SW480 (cell line): Measurements from ENCODE around the gene FBXL13.
A peak's percentile ranks its signal among the peaks of the same experiment; 100 is the strongest.
"Not testable (repeated sequence)": the region's sequence is repeated elsewhere in the genome, so short reads cannot be mapped to it uniquely, and the experiment has no call there.

ENCODE experiments used
- DNase-seq: peaks from one replicate; pipeline ENCODE4 v3.0.0-alpha.2; 2016; ENCODE audit warnings: low spot score

FBXL13 gene

DNA sequence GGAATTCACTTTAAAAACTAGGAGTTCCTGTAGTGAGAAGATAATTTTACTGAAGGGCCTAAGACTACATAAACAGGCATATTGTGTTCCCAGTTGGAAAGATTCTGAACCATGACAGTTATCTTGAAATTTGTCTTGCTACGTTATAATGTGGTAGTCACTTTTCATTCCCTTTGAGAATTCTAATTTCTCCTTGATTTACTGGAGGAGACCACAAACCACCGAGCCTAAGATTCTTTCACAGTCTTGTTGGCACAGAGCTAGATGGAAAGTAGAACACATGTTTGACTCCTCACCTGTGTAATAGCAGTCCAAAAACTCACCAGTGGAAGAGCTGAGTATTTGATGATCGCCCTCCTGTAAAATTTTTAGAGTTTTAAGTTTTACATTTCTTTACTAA, 5.2 kb upstream of the FBXL13 start:
- no peak for DNase-seq

DNA sequence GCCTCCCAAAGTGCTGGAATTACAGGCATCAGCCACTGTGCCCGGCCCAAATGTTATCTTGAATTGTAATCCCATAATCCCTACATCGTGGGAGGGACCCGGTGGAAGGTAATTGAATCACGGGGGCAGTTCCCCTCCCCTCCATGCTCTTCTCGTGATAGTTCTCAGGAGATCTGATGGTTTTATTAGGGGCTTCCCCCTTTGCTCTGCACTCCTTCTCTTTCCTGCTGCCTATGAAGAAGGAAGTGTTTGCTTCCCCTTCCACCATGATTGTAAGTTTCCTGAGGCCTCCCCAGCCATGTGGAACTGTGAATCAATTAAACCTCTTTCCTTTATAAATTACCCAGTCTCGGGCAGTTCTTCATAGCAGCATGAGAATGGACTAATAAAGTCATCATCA, 3.6 kb upstream of the FBXL13 start:
- not testable (repeated sequence) for DNase-seq

DNA sequence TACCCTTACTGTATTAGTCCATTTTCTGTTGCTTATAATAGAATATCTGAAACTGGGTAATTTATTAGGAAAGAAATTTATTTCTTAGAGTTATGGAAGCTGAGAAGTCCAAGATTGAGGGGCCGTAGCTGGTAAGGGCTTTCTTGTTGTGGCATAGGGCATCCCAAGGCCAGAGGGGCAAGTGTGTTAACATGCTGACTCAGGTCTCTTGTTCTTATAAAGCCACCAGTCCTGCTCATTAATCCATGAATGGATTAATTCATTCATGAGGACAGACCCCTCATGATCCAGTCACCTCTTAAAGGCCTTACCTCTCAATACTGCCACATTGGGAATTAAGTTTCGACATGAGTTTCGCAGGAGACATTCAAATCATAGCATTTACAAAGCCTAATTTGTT, 2.7 kb upstream of the FBXL13 start:
- no peak for DNase-seq

DNA sequence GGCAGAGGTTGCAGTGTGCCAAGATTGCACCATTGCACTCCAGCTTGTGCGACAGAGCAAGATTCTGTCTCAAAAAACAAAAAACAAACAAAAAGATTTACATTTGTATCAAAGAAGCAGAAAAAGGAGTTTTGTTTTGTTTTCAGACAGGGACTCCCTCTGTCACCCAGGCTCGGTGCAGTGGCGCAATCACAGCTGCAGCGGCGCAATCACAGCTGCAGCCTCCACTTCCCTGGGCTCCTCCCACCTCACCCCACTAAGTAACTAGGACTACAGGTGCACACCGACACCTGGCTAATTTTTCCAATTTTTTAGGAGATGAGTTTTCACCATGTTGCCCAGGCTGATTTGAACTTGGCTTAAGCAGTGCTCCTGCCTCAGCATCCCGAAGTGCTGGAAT, 2.2 kb upstream of the FBXL13 start:
- DNase-seq, result no peak

DNA sequence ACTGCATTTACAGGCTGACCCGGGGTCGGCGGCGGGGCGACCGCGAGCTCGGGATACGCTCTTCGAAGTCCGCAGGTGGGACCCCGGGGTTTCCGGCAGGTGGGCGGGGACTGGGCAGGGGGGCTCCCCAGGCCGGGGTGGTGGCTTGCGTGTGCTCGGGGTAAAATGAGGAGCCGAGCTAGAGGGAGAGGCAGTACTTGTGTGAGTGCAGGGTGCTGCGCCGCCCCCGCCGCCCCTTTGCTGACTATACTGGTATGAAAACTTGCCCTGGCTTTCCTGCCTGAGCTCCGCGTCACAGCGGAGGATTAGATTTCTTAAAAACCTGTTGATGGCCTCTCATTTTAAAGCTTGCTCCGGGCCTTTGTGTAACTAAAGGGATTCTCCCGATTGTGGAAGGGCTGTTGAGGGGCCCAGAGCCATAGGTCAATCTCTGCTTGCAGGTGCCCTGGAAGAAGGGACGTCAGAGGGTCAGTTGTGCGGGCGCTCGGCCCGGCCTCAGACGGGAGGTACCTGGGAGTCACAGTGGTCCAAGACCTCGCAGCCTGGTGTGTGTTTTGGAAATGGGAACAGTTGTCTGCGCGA, 832 bp upstream of the FBXL13 start:
- DNase-seq, result peak; percentile 83

DNA sequence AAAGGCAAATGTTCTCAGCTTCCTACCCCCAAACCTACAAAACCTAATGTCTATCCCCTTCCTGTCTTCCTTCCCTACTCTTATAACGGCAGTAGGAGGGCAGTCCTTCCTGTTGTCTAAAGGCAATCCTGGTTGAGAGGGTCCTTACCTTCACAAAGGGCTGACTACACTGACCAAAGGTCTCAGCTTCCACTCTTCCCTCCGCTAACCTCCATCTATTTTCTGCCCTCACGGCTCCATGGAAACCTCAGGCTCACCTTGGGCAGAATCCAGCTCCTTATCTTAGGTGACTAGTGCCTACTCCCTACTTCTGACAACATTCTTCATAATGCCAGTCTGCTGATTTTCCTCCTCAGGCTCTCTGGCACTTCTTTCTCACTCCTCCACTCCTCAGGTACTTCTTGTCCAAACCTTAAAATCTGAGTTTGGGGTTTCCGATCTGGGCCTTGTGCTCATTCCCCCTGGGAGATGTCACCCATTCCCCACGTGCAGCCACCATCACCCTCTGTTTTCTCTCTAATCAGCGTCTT, 542 bp downstream of the FBXL13 start:
- peak; percentile 31 for DNase-seq

DNA sequence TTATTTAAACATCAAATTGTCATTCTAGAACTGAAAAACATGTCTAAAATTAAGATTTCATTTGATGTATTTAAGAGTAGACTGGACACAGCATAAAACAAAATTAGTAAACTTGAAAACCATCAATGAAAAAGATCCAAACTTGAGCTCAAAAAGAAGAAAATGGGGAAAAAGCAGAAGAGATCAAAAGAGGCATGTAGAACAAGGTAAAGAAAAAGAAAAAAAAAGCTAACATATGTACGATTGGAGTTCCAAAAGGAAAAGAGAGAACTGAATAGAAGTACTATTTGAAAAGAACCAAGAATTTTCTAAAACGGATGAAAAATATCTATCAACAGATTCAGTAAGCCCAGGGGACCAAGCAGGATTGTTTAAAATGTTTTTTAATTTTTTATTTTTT, 3.6 kb downstream of the FBXL13 start:
- no peak for DNase-seq

DNA sequence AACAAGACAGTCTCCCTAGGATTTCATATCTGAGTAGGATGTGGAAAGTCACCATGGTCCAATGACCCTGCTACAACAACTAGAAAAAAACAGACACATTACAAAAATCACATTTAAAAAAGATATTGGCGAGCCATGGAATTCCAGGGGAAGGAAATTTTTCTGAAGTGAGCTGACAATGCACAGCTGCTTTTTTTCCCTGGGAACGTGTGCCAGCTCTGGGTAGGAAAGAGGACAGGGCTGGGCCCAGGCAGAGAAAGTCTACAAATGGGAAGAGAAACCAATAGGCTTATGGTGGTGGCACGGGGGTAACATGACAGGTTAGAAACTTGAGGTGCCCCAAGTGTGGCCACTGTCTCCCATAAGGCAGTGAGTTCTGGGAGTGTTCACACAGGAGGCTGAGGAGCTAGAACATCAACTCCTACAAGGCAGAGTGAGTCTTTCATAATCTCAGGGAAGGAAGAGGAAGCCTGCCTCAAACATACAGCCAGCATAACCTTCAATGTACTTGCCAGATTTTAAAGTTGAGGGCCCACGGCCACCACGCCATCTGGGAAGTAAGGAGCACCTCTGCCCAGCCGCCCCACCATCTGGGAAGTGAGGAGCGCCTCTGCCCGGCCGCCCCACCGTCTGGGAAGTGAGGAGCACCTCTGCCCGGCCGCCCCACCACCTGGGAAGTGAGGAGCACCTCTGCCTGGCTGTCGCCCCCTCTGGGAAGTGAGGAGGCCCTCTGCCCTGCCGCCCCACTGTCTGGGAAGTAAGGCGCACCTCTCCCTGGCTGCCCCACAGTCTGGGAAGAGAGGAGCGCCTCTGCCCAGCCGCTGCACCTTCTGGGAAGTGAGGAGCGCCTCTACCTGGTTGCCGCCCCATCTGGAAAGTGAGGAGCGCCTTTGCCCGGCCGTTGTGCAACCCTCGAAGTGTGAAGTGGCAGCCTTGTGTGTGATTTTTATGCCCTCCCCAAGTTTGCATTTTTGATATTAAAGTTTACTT, 5.9 kb downstream of the FBXL13 start:
- DNase-seq, result no peak

DNA sequence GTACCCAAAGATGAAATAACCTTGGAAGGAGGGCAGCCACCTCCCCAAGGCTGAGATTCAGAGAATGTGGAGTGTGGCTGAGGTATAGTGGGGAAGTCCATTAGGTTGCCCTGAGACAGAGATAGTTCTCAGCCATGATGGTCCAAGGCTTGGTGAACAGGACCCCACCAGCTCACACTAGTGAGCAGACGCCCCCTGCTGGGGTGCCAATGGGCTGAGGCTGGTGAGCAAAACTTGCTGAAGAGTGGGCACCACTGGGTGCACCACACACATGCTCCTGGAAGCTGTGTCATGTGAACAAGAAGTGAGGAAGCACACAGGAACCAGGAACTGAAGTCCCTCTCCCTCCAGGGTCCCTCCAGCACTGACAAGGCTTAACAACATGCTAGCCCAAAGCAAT, 8.9 kb downstream of the FBXL13 start:
- DNase-seq, result peak; percentile 62

DNA sequence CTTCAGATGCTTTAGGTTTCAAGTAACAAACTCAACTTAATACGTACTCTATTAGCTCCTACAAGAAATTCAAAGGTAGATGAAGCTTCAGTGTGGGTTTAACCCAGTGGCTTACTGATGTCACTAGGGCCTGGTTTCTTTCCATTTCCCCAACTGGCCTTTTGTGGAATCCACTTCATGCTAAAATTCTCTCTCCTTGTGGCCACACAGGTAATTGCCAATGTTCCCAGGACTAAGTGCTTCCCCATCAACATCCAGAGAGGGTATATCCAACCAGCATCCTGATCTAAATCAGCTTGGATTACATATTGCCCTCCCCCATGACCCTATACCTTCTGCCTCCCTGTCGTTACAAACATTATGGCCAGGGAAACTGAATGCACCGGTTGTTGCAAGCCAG, 10.7 kb downstream of the FBXL13 start:
- no peak for DNase-seq

DNA sequence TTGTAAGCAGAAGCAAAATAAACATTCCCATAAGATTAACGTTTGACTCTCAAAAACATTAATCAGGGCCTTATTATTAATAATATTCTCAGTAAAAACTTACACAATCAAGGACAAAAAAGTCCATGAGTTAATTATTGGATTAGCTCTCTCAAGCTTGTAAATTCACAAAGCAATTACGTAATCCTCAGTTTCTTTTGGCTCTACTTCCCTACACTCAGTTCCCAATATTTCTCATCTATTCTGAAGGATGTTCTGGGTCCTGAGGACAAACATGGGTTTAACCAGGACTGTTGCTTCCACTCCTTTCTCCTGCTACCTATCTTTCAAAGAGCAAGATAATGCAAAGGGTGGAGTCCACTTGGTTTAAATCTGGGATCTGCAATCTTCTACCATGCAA, 15.1 kb downstream of the FBXL13 start:
- DNase-seq, result no peak

DNA sequence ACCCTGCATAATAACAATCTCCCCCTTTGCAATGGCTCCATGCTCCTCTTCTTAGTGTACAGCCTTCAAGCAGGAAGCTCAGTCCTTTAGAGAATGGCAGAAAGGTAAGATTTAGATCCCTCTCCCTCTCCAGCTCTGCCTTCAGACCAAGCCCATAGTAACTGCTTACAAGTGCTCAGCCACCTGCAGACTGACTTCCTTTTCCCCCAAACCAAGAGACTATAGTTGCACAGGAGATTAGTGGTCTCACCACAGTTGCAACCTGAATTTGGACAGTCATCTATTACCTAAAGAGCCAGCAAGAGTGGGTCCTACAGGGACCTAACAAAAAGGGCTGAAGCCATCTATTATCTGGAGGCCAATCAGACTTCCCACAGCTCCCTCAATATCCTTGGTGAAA, 16.5 kb downstream of the FBXL13 start:
- DNase-seq, result no peak

DNA sequence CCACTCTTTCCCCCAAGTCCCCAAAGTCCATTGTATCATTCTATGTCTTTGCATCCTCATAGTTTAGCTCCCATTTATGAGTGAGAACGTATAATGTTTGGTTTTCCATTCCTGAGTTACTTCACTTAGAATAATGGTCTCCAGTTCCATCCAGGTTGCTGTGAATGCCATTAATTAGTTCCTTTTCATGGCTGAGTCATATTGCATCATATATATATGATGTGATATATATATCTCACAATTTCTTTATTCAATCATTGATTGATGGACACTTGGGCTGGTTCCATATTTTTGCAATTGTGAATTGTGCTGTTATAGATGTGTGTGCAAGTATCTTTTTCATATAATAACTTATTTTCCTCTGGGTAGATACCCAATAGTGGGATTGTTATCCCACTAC, 18.6 kb downstream of the FBXL13 start:
- DNase-seq, result not testable (repeated sequence)

DNA sequence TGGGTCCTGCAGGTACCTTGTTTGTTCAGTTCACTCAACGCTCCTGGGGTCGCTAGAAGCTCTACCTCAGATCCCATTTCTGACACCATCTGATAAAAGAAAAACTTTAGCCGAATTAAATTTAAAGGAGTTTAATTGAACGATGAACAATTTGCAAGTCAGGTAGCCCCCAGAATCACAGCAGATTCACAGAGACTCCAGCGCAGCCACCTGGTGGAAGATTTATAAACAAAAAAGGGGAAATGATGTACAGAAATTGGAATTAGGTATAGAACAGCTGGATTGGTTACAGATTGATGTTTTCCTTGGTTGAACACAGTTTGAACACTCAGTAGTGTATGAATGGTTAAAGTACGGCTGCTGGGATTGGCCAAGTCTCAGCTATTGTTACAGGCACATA, 23.1 kb downstream of the FBXL13 start:
- no peak for DNase-seq

DNA sequence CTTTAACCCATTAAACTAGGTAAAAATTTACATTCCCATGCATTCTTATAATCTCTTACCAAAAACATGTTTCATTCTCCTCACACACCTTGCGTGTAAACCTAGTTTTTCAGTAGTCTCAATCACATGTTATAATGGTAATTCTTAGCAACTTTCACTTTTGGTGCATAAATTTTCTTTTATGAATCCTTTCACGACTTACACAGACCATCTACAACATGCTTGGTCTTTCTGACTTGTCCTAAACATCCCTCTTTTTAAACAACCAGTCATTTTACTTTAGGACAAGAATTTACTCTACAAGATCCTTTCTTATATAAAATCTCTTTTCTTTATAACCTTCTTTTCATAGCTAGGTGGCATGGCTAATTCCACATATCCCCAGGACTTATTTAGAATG, 25.8 kb downstream of the FBXL13 start:
- DNase-seq, result no peak

DNA sequence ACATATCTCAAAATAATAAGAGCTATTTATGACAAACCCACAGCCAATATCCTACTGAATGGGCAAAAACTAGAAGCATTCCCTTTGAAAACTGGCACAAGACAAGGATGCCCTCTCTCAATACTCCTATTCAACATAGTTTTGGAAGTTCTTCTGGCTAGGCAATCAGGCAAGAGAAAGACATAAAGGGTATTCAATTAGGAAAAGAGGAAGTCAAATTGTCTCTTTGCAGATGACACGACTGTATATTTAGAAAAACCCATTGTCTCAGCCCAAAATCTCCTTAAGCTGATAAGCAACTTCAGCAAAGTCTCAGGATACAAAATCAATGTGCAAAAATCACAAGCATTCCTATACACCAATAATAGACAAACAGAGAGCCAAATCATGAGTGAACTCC, 32.8 kb downstream of the FBXL13 start:
- not testable (repeated sequence) for DNase-seq

DNA sequence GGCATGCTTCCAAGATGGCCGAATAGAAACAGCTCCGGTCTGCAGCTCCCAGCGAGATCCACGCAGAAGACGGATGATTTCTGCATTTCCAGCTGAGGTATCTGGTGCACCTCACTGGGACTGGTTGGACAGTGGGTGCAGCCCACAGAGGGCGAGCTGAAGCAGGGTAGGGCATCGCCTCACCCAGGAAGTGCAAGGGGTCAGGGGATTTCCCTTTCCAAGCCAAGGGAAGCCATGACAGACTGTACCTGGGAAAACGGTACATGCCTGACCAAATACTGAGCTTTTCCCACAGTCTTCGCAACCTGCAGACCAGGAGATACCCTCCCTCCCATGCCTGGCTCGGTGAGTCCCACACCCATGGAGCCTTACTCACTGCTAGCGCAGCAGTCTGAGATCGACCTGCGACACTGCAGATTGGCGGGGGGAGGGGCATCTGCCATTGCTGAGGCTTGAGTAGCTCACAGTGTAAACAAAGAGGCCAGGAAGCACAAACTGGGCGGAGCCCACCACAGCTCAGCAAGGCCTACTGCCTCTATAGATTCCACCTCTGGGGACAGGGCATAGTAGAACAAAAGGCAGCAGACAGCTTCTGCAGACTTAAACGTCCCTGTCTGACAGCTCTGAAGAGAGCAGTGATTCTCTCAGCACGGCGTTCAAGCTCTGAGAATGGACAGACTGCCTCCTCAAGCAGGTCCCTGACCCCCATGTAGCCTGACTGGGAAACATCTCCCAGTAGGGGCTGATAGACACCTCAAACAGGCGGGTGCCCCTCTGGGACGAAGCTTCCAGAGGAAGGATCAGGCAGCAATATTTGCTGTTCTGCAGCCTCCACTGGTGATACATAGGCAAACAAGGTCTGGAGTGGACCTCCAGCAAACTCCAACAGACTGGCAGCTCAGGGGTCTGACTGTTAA, 36.5 kb downstream of the FBXL13 start:
- peak; percentile 44 for DNase-seq

DNA sequence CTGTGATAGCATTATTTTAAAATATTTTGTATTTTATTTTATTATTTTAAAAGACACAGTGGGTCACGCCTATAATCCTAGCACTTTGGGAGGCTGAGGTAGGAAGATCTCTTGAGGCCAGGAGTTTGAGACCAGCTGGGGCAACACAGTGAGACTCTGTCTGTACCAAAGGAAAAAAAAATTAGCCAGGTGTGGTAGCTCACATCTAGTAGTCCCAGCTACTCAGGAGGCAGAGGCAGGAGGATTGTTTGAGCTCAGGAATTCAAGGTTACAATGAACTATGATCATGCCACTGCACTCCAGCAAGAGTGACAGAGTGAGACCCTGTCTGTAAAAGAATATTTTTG, 37.1 kb downstream of the FBXL13 start:
- no peak for DNase-seq

DNA sequence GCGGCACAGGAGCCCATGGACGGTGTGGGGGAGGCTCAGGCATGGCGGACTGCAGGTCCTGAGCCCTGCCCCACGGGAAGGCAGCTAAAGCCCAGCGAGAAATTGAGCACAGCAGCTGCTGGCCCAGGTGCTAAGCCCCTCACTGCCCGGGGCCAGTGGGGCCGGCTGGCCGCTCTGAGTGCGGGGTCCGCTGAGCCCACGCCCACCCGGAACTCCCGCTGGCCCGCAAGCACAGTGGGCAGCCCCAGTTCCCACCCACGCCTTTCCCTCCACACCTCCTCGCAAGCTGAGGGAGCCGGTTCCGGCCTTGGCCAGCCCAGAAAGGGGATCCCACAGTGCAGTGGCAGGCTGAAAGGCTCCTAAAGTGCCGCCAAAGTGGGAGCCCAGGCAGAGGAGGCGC, 40.3 kb downstream of the FBXL13 start:
- DNase-seq, result not testable (repeated sequence)

DNA sequence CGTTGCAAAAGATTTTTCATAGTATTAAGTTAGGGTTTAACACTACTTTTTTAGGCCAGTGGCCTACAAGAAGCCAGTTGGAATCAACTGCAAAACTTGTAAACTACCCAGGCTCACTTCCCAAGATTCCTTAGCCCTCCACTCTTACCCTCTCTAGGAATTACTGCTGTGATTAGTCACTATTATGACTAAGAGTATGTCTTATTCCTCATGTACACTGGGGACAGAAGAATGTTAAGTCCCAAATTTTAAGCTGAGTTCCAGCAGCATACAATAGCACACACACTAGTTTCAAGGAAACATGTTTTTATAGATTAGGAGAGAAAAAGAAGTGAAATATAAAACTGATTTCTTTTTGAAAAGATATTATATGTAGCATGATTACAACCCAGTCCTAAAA, 42.8 kb downstream of the FBXL13 start:
- no peak for DNase-seq

DNA sequence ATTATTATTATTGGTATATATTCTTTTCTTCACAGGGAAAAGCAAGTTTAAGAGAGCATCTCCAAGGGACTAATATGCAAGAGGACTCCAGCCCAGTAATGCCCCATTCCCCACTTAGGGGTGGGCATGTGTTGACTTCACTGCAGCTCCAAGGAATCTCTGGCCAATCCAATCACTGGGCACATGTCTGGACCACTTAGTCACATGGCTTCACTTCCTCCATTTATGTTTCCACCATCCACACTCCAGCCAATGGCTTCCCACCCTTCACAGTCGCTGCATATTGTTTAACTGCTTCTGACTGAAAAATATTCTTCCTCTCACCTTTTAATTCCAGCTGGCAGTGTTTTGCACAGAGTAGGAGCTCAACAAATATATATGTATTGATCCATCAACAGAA, 43.6 kb downstream of the FBXL13 start:
- DNase-seq, result no peak

DNA sequence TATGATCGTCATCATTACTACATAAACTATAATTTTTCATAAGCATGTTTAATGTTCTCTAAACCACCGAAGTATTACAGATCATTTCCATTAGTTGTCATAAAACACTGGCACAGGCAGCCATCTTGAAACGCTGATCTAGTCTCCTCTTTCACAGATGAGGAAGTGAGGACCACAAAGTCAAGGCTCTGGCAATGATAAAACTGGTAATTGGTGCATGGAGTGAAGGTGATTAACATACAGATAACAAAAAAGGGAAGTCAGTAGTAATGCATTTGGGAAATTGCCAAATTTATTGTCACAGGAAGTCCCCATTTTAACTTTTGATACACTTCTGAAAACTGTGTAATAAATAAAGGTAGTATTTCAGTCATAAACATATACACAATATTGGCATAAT, 49.3 kb downstream of the FBXL13 start:
- DNase-seq, result no peak
